T-helper 1 cell treated with Interleukin-12 subunit alpha and Interleukin-12 subunit beta and Interleukin-4 antibody, amounts not matched to agents 30 μg/mL and 1 μg/mL, for 36 hours (primary cell): ENCODE data around the gene MAD1L1.

Source experiments
- H3K27ac Mint-ChIP-seq: one replicate; pipeline ENCODE4 v1.8.0; 2021; ENCODE audit warnings: mild to moderate bottlenecking, mixed read lengths
- H3K27me3 Mint-ChIP-seq: one replicate; pipeline ENCODE4 v1.8.0; 2021; ENCODE audit warnings: low read depth, mixed read lengths
- H3K36me3 Mint-ChIP-seq: one replicate; pipeline ENCODE4 v1.8.0; 2021; ENCODE audit warnings: low read depth, mixed read lengths
- H3K4me1 Mint-ChIP-seq: one replicate; pipeline ENCODE4 v1.8.0; 2021; ENCODE audit warnings: low read depth, mixed read lengths
- H3K4me3 Mint-ChIP-seq: one replicate; pipeline ENCODE4 v1.8.0; 2021; ENCODE audit warnings: mild to moderate bottlenecking, moderate library complexity, mixed read lengths
- H3K9me3 Mint-ChIP-seq: one replicate; pipeline ENCODE4 v1.8.0; 2021; ENCODE audit warnings: mixed read lengths

MAD1L1 gene

DNA sequence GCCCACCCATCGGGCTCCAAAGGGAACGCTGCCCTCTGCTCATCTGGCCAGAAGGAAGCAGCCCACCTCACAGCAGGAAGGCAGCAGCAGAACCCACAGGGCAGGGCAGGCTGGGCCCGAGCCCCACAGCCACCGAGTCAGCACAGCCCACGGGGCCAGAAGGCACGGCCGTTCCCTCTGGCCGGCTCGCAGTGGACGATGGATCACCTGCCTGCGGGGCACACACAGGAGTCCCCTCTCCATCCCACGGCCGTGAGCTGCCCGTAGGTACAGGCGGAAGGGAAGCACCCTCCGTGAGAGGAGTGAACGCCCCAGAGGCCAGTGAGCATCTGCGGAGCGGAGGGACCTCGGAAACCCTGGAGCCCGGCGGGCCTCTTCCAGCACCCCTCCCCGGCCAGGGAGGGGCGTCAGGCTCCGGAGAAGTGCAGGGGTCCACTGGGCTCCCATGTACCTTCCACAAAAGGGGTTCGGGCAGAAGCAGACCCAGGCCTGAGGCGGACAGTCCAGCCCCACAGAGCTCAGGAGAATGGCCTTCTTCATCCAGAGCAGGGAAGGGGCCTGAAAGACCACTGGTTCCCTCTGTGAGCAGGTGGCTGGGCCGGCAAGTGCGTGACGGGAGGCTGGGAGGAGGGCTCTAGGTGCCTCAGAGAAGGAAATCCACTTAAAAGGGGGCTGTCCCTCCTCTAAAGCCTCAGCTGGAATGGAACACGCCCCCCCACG, 20.9 kb upstream of the MAD1L1 start:
- Mint-ChIP-seq H3K36me3 (peaks cover 4% of the 10 kb centered on the region), H3K27me3 (no peaks in the 10 kb centered on the region), H3K4me3 (no peak overlapping the region), H3K4me1 (peaks cover 12% of the 10 kb centered on the region), H3K9me3 (no peaks in the 10 kb centered on the region), H3K27ac (no peak overlapping the region)

DNA sequence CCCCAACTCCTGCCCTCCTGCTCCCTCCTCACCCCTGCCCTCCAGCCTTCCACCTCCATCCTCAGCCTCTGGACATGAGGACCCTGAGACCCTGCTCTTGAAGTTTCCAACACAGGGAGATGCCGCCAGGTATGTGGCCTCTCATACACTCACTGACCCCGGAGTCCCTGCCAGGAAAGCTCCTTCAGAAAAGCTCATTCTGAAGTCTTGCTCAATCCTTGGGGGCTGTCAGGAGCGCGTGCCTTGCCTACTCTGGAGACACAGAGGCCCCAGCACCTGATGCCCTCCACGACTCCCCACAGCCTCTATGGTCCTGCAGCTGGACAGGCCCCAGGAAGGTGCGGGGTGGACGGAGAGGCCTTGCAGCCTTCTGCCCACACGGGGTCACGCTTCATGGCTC, 20.3 kb upstream of the MAD1L1 start:
- Mint-ChIP-seq H3K27ac (no peak overlapping the region), H3K4me3 (no peak overlapping the region), H3K4me1 (peaks cover 16% of the 10 kb centered on the region), H3K27me3 (no peaks in the 10 kb centered on the region), H3K9me3 (no peaks in the 10 kb centered on the region), H3K36me3 (peaks cover 4% of the 10 kb centered on the region)

DNA sequence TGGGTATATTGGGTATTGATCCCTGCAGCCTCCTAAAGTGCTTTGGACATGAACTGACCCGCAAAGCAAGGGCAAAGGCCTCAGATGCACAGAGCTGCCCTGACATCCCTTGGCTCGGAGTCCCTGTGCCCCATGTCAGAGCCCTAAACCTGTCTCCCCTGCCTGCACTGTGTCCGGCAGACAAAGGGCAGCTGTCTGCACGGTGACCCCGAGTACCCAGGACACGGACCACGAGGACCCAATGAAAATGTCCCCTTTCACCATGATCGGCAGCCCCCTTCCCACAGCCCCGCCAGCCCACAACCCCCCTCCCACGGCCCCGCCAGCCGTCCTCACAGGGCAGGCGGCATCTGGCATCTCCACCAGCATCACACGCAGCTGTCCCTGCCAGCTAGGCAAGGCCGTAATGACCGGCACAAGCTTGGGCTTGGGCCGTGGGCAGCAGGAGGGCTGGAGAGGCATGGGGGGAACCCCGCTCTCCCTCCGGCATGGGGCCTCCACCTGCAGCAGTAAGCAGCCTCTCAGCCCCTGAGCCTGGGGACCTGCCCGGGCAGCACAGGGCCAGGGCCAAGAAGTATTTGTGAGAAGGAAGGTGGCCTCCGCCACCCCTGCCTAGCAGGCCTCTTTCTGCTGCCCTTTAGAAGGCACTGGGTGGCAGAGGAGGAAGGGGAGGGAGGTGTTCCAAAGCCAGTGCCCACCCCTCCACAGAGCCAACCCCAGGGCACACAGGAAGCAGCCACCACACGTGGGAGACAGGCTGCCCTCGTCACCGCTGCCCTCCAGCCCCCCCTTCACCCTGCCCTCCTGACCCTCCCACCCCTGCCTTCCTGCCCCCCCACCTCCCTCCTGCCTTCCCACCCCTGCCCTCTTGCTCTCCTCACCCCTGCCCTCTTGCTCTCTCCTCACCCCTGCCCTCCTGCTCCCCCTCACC, 19.4 kb upstream of the MAD1L1 start:
- Mint-ChIP-seq H3K9me3 (no peaks in the 10 kb centered on the region), H3K27me3 (no peaks in the 10 kb centered on the region), H3K27ac (no peak overlapping the region), H3K4me3 (no peak overlapping the region), H3K4me1 (peaks cover 18% of the 10 kb centered on the region), H3K36me3 (peaks cover 6% of the 10 kb centered on the region)

DNA sequence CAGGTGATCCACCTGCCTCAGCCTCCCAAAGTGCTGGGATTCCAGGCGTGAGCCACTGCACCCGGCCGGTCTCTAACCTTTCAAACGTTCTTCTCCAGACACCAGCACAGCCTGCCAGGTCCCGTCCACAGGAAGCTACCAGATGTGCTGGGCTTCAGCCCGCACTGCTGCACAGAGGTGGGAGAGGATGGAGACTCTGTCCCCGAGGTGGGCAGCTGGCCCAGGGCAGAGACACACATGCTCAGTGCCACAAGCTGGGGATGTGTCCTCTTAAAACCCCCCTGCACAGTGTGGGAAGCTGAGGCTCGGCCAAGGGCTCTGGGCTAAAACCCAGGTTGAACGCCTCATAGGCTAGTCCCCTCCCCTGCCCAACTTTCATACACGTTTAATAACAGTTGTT, 18.6 kb upstream of the MAD1L1 start:
- H3K4me3 Mint-ChIP-seq: no peak overlapping the region
- no peak overlapping the region for H3K27ac Mint-ChIP-seq
- no peaks in the 10 kb centered on the region for H3K27me3 Mint-ChIP-seq
- H3K9me3 Mint-ChIP-seq: no peaks in the 10 kb centered on the region
- peaks cover 18% of the 10 kb centered on the region for H3K4me1 Mint-ChIP-seq
- peaks cover 6% of the 10 kb centered on the region for H3K36me3 Mint-ChIP-seq

DNA sequence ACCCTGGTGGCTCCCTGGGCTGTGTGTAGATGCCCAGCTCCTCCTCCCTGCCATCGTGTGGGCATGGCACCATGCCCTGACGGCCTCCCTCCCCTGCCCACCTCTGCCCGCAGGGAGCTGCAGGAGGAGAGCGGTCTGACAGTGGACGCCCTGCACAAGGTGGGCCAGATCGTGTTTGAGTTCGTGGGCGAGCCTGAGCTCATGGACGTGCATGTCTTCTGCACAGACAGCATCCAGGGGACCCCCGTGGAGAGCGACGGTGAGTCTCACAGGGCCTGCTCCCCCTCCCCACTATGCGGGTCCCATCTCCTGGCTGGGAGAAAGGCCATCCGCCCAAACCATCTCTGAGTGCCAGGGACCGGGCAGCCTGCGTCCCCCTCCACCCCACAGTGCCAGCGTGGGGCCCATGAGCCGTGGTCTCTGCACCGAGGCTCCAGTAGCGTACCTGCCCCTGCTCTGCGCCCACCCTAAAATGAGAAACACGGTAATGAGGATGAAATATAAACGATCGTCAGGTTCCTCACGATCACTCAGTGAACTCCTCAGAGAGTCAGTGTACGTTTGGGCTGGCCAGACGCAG, 17.1 kb upstream of the MAD1L1 start:
- Mint-ChIP-seq H3K27ac (no peak overlapping the region), H3K9me3 (no peaks in the 10 kb centered on the region), H3K36me3 (peaks cover 6% of the 10 kb centered on the region), H3K27me3 (no peaks in the 10 kb centered on the region), H3K4me3 (no peak overlapping the region), H3K4me1 (peaks cover 19% of the 10 kb centered on the region)

DNA sequence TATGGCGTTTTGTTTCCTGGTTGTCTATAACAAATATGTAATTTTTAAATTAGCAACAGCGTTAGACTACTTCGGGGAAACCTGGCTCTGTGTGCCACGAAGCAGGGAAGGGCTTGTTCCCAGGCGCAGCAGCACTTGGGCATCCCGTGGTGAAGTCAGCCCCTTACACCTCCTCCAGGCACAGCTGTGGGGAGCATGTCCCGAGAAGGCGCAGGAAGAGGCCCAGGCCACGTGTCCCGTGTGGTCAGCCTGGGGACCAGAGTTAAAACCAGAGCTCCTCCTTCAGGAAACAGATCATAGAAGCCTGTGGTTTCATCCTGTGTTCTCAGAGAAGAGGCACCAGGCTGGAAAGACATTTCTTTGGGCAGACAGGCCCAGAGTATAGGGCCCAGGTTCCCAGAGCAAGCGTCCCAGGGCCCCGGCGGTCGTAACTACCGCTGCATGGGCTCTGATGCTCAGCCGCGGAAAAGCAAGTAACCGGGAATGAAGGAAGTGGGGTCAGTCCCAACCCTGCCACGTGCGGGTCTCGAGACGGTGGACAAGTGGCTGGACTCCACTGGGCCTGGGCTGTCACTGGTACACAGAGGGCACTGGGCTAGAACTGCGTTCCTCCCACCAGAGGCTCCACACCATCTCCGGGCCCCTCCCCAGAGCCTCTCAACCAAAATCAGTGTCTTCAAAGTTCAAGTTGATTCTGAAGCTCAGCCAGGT, 16.4 kb upstream of the MAD1L1 start:
- H3K4me3 Mint-ChIP-seq: peak overlapping the region; percentile 70
- H3K4me1 Mint-ChIP-seq: peaks cover 19% of the 10 kb centered on the region
- no peaks in the 10 kb centered on the region for H3K27me3 Mint-ChIP-seq
- no peaks in the 10 kb centered on the region for H3K9me3 Mint-ChIP-seq
- H3K27ac Mint-ChIP-seq: peak overlapping the region; percentile 76
- peaks cover 6% of the 10 kb centered on the region for H3K36me3 Mint-ChIP-seq

DNA sequence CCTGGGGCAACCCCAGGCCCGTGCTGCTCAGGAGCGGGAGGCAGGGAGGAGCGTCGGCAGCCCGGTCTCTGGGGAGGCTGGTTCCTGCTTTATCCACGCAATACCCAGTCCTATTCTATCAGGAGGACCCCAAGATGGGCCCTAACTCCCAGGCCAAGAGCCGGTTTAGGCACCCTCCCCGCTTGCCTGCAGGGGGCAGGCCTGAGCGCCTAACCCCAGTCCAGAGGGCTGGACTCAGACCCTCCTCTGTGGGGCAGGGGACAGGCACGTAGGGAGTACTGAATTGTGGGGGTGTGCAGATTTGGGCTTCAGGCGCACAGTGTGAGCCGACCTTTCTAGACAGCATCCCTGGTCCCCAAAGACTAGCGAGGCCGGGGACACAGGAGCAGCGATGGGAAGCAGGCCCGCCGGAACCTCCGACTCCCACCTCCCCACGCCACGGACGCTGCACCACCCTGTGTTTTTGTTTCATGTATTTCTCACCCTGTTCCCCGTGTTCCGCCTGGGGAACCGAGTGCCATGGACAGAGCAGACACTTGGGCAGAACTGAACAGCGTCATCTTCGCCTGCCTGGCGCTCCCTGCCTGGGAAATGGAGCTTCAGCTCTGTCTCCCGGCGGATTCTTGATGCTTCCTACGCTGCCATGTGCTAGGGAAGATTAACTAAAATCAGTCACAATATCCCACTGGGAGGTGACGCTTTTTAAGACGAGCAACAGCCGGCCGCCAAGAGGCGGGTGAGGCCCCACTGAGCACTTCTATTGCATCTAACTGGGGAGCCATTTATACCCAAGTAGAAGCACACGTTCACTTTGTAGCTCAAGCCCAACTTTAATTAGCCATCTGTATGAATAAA, 14.6 kb upstream of the MAD1L1 start:
- H3K36me3 Mint-ChIP-seq: peaks cover 6% of the 10 kb centered on the region
- H3K4me1 Mint-ChIP-seq: peaks cover 22% of the 10 kb centered on the region
- H3K9me3 Mint-ChIP-seq: no peaks in the 10 kb centered on the region
- H3K27me3 Mint-ChIP-seq: no peaks in the 10 kb centered on the region
- H3K27ac Mint-ChIP-seq: no peak overlapping the region
- no peak overlapping the region for H3K4me3 Mint-ChIP-seq

DNA sequence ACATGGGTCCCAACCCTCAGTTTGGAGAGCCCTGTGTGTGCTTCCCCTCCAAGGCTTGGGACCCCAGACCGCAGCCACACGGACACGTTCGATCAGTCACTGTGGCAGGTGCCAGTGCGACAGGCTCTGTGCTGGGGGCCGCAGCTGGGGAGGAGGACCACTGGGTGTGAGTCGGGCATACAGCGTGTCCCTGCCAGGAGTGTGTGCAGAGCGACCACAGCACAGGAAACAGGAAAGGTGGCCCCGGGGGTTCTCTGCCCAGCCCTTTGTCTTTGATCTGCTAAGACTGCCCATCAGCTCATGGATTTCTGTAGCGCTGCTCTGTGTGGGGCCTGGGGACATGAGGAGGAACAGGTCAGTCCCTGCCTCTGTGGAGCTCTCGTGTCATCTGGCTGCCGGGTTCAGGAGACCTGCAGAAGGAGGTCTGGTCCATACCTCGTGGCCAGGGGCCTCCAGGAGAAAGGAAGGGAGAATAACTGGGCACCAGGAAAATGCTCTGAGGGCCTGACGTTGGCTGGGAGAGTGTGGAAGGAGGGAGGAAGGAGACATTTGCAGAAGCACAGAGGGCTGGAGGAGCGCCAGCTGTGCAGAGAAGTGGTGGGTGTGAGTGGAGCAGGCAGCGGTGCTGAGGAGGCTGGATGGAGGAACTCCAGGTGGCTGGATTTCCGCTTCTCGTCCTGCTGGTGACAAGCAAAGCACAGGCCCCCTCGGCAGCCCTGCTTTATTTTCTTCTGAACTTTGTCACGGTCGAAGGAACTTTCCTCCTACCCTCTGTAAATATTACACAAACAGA, 13.3 kb upstream of the MAD1L1 start:
- Mint-ChIP-seq H3K36me3 (peaks cover 6% of the 10 kb centered on the region), H3K4me3 (no peak overlapping the region), H3K27me3 (no peaks in the 10 kb centered on the region), H3K9me3 (no peaks in the 10 kb centered on the region), H3K27ac (no peak overlapping the region), H3K4me1 (peaks cover 22% of the 10 kb centered on the region)

DNA sequence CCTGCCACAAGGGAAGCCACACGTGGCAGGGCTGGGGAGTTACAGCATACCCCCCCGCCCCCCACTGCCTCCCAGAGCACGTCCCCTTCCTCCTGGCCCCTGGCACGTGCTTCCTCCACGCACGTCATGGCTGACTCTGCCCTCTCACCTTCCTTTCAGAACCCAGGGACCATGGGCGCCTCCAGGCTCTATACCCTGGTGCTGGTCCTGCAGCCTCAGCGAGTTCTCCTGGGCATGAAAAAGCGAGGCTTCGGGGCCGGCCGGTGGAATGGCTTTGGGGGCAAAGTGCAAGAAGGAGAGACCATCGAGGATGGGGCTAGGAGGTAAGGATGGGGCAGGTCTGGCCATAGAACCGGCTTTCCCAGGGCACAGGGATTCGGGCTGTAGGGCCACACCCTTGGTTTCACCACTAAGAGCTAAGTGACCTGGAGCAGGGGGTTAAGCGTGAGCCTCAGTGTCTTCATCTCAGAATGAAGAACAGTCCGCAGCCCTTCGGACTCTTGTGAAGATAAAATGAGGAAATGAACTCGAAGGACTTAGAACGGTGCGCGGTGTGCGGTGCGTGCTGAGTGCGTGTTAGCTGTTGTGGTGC, 11.8 kb upstream of the MAD1L1 start:
- Mint-ChIP-seq H3K27me3 (no peaks in the 10 kb centered on the region), H3K27ac (no peak overlapping the region), H3K4me1 (peaks cover 20% of the 10 kb centered on the region), H3K4me3 (peak overlapping the region; percentile 14), H3K9me3 (no peaks in the 10 kb centered on the region), H3K36me3 (peaks cover 9% of the 10 kb centered on the region)

DNA sequence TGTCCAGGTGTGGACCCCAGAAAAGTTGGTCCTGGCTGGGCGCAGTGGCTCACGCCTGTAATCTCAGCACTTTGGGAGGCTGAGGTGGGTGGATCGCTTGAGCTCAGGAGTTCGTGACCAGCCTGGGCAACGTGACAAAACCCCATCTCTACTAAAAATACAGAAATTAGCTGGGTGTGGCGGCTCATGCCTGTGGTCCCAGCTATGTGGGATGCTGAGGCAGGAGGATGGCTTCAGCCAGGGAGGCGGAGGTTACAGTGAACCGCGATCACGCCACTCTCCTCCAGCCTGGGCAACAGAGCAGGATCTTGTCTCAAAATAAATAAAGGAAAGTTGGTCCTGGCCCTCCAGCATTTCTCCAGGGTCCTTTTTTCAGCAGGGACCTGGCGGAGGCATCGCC, 10.7 kb upstream of the MAD1L1 start:
- no peaks in the 10 kb centered on the region for H3K27me3 Mint-ChIP-seq
- peaks cover 6% of the 10 kb centered on the region for H3K36me3 Mint-ChIP-seq
- peaks cover 12% of the 10 kb centered on the region for H3K4me1 Mint-ChIP-seq
- H3K9me3 Mint-ChIP-seq: no peaks in the 10 kb centered on the region
- peak overlapping the region; percentile 91 for H3K4me3 Mint-ChIP-seq
- no peak overlapping the region for H3K27ac Mint-ChIP-seq

DNA sequence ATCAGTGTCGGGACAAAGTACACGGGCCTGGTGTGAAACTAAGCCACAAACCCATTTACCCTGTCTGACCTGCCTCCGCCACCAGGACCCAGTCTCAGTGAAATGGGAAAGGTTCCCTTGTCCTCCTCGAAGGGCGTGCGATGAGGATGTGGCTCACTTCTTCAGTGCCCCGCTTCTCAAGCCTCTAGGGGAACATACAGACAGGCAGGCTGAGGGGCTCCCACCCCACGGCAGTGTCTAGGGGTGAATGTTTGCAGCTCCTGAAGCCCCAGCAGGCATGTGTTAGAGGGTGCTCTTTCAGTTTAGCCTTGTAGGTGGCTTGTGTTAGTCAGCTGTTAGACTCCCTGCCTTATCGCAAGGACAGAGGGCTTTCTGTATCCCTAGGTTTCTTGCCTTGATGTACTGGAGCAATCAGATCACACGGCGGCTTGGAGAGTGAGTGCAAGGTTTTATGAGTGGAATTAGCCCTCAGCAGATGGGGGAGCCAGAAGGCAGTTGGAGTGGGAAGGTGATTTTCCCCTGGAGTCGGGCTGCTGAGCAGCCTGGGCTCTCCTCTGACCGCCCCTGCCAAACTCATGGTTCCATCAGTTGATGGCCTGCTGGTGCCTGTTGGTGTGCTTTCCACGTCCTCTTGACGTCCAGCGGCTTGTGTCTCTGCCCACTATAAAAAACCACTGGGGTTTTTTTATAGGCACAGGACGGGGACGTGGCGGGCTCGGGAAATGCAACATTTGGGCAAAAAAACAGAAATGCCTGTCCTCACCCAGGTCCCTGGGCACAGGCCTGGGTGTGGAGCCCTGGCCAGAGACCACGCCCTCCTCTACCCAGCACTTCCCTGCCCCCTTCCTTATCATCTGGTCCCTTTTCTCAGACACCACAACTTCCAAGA, 10.0 kb upstream of the MAD1L1 start:
- peaks cover 10% of the 10 kb centered on the region for H3K4me1 Mint-ChIP-seq
- peak overlapping the region; percentile 89 for H3K27ac Mint-ChIP-seq
- H3K27me3 Mint-ChIP-seq: no peaks in the 10 kb centered on the region
- H3K36me3 Mint-ChIP-seq: peaks cover 7% of the 10 kb centered on the region
- no peaks in the 10 kb centered on the region for H3K9me3 Mint-ChIP-seq
- H3K4me3 Mint-ChIP-seq: peak overlapping the region; percentile 91
